HUES64 (cell line): Measurements from ENCODE around the gene DUSP15. TPM values are rescaled to one million over a fixed set of nuclear protein-coding genes. Genes with fewer than 3 reads are reported as not detected.
"Not testable (repeated sequence)": the region's sequence is repeated elsewhere in the genome, so short reads cannot be mapped to it uniquely, and the experiment has no call there.

Experiments used
- H3K27ac ChIP-seq: 2 replicates; pipeline ENCODE4 v1.7.0; 2013; ENCODE audit warnings: low read depth, low read length, inconsistent platforms
- H3K27me3 ChIP-seq: 2 replicates; pipeline ENCODE4 v1.6.1; 2013; ENCODE audit warnings: mild to moderate bottlenecking, low read length; ENCODE audit not compliant: insufficient read depth
- H3K36me3 ChIP-seq: 2 replicates; pipeline ENCODE4 v1.6.1; 2013; ENCODE audit warnings: mild to moderate bottlenecking, low read length; ENCODE audit not compliant: insufficient read depth
- H3K4me1 ChIP-seq: 2 replicates; pipeline ENCODE4 v1.6.1; 2013; ENCODE audit warnings: mild to moderate bottlenecking, low read length, moderate library complexity; ENCODE audit not compliant: insufficient read depth
- H3K4me3 ChIP-seq: 2 replicates; pipeline ENCODE4 v1.5.1; 2013; ENCODE audit warnings: mild to moderate bottlenecking, low read length, moderate library complexity
- H3K9ac ChIP-seq: 2 replicates; pipeline ENCODE4 v1.6.1; 2013; ENCODE audit warnings: mild to moderate bottlenecking, low read depth, low read length
- H3K9me3 ChIP-seq: 2 replicates; pipeline ENCODE4 v1.6.1; 2013; ENCODE audit warnings: low read depth, low read length; ENCODE audit not compliant: insufficient read depth
- WGBS: fragments of 150-250, 120-280 bp; methylation state at CpG from one replicate; pipeline ENCODE4 v1.1.7; 2013; ENCODE audit warnings: missing lambda C conversion rate; 5-methylcytosine and 5-hydroxymethylcytosine counted together
- polyA plus RNA-seq, 2 experiments: library from polyadenylated mRNA; stranded (reverse); fragments of 50-300 nt; gene quantifications; one replicate each; pipeline ENCODE4 v1.2.3, GENCODE V29; 2013

Gene DUSP15, protein sequence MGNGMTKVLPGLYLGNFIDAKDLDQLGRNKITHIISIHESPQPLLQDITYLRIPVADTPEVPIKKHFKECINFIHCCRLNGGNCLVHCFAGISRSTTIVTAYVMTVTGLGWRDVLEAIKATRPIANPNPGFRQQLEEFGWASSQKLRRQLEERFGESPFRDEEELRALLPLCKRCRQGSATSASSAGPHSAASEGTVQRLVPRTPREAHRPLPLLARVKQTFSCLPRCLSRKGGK
- 1.7 TPM for polyA plus RNA-seq (2013, experiment 1 of 2)
- 2.5 TPM for polyA plus RNA-seq (2013, experiment 2 of 2)

DNA sequence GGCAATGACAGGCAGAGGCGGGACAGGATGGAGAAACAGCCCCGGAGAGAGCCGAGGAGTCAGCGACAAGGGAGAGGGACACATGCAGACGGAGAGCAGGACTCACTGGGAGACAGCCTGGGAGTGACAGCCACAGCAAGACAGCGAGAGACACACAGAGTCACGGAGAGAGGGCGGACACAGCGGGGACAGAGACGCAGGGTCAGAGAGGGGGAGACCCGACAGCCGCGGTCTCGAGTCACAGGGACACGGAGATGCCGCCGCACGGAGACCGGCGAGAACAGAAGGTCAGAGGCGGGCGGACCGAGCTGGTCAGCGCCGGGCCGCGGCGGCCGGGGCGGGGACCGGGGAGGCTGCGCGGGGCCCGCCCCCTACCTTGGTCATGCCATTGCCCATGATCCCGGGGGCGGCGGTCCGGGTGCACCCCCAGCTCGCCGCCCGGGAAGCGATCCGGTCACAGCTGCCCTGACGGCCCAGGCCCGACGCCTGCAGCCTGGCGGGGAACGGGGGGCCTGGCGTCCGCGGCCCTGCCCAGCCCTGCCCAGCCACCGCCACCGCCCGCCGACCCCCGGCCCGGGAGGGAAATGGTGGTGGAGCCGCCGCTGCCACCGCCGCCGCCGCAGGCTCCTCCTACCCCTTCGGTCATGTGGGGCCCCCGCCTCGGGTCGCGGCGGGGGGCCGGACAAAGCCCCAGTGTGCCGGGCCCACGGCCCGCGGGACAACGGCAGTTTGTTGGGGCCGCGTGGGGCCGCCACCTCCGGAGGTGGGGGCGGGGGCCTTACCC lies at the start of gene DUSP15, which contains the start of gene TTLL9:
Gene DUSP15, minus strand, starts transcription at position 586 of the 784 bp plus-strand sequence. Its CDS starts 190 bp downstream, at position 396.
Gene TTLL9, plus strand, starts transcription at position 693 of the 784 bp plus-strand sequence. CDS start 493 bp downstream, outside the sequence.
- Histone ChIP-seq H3K27ac (no peak within 1 kb of the TSS), H3K9ac (peak within 1 kb of the TSS; percentile 66), H3K36me3 (no peaks in the 10 kb centered on the region), H3K4me3 (peak within 1 kb of the TSS; percentile 69), H3K4me1 (no peaks in the 10 kb centered on the region), H3K9me3 (no peaks in the 10 kb centered on the region), H3K27me3 (peaks cover 37% of the 10 kb centered on the region)
- WGBS = under 1% methylated on average over 80 of the region's 80 CpGs

DNA sequence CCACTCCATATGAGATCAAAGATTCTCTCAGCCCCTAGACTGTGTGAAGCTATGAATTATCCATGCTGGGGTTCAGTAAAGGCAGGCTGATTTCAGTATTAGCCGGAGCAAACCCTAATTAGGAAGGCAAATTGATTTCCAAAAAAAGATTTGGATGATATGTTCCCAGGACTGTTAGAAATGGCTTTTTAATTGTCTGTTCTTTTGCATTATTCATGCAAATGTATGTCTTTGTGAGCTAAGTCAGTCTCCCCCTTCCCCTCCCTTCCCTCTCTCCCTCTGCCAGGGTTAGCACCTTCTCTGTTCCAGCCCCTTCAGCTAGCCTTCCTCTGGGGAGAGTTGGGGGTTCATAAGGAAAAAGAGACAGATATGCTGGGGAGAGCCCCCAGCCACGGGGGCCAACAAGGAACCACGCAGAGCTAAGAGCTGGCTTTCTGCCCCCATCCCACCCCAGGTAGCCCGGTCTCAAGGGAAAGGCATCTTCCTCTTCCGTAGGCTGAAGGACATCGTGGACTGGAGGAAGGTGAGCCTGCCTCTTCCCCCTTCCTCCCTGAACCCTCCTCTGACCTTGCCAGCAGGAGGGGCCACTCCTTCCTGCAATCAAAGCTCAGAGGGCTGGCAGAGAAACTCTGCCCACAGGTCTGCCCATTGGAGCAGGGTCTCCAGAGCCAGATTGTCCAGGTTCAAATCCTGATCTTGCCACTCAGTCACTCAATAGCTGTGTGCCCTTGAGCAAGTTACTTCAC lies 49.3 kb upstream of the DUSP15 start:
- H3K9me3 ChIP-seq = no peaks in the 10 kb centered on the region
- no peaks in the 10 kb centered on the region for H3K36me3 ChIP-seq
- H3K4me1 ChIP-seq = peaks cover 10% of the 10 kb centered on the region
- no peak overlapping the region for H3K4me3 ChIP-seq
- no peaks in the 10 kb centered on the region for H3K27me3 ChIP-seq
- H3K27ac ChIP-seq = no peak overlapping the region
- WGBS = 32% methylated on average over 6 of the region's 6 CpGs
- no peak overlapping the region for H3K9ac ChIP-seq

DNA sequence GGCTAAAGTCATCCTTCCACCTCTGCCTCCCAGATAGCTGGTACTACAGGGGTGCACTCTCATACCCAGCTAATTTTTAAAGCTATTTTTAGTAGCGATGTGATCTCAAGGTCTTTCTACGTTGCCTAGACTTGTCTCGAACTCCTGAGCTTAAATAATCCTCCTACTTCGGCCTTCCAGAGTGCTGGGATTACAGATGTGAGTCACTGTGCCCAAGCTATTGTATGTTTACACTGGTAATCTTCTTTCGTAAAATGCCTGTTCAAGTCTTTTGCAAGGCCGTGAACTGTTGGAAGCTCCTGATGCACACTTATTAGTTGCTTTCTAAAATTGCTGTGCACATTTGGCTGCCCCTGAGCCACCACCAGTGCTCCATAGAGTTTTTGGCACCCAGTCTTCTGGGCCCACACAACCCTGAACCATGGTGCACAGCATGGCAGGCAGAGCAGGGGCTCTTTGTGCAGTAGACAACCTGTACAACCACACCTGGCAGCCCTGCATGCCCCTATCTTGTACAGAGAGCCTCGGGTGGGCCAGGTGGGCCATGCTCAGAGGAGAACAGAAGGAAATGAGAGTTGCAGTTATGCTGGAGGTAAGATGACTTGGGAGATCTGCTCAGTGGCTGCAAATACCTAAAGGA lies 48.3 kb upstream of the DUSP15 start:
- no peak overlapping the region for H3K9ac ChIP-seq
- no peaks in the 10 kb centered on the region for H3K36me3 ChIP-seq
- 90% methylated on average over 7 of the region's 7 CpGs for WGBS
- H3K4me1 ChIP-seq = peaks cover 16% of the 10 kb centered on the region
- no peak overlapping the region for H3K4me3 ChIP-seq
- no peaks in the 10 kb centered on the region for H3K27me3 ChIP-seq
- no peaks in the 10 kb centered on the region for H3K9me3 ChIP-seq
- no peak overlapping the region for H3K27ac ChIP-seq

DNA sequence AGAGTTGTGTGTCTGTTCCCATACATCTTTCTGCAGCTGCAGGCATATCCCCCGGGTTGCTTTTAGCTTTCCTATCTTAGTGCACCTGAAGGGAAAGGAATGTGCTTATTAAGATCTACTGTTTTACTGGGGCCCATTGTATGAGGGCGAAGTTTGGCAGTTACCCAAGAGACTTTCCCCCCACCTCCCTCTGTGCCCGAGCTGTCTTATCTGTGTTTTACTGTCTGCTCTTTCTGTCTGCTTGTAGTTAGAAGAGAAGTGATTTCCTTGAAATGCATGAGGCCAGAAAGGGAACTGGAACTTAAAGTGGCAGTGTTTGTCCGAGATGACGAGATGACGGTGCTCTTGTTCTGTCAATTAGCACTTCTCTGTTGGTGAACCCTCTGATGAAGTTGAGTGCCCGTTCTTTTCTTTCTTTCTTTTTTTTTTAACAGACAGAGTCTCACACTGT lies 47.7 kb upstream of the DUSP15 start:
- H3K27ac ChIP-seq, H3K4me3 ChIP-seq, H3K9ac ChIP-seq, H3K36me3 ChIP-seq, H3K9me3 ChIP-seq, H3K27me3 ChIP-seq: not testable (repeated sequence)
- WGBS = 69% methylated on average over 6 of the region's 7 CpGs
- H3K4me1 ChIP-seq = peaks cover 16% of the 10 kb centered on the region

GRCh38 chr20:31916708-31917107 lies 46.4 kb upstream of the DUSP15 start:
- no peaks in the 10 kb centered on the region for H3K27me3 ChIP-seq
- no peaks in the 10 kb centered on the region for H3K9me3 ChIP-seq
- no peak overlapping the region for H3K4me3 ChIP-seq
- peaks cover 25% of the 10 kb centered on the region for H3K4me1 ChIP-seq
- WGBS = 100% methylated on average over 3 of the region's 4 CpGs
- no peaks in the 10 kb centered on the region for H3K36me3 ChIP-seq
- no peak overlapping the region for H3K9ac ChIP-seq
- H3K27ac ChIP-seq = no peak overlapping the region

DNA sequence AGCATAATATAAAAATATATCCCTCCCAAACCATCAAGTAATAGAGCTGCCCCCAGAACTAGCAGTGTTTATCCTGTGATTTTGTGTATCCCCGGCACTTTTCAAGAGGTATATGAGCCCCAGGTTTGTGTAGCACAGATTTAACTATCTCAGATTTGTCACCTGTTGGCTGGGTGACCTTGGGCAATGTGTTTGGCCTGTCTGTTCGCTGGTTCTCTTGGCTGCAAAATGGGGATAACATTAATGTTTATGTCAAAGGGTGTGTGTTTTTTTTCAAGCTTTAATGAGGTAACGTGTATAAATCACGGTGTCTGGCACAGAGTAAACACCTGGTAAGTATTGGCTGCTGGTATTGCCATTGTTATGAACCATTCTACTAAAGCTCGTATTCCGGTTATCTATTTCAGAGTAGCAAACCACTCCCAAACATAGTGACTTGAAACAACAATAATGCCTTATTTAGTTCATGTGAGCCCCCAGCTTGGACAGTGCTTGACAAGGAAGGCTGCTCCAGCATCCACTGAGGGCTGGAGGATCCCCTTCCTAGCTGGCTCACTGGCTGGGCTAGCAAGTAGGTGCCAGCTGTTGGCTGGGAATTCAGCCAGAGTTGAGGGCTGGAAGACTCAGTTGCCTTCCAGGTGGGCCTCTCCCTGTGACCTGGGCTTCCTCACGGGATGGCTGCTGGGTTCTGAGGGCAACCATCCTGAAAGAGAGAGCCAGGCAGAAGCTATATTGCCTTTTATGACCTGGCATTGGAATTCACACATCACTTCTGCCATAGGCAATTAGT lies 45.4 kb upstream of the DUSP15 start:
- no peaks in the 10 kb centered on the region for H3K27me3 ChIP-seq
- no peak overlapping the region for H3K9ac ChIP-seq
- no peaks in the 10 kb centered on the region for H3K9me3 ChIP-seq
- H3K4me1 ChIP-seq = peaks cover 29% of the 10 kb centered on the region
- no peaks in the 10 kb centered on the region for H3K36me3 ChIP-seq
- H3K27ac ChIP-seq = no peak overlapping the region
- H3K4me3 ChIP-seq = no peak overlapping the region
- WGBS = 94% methylated on average over 7 of the region's 7 CpGs

DNA sequence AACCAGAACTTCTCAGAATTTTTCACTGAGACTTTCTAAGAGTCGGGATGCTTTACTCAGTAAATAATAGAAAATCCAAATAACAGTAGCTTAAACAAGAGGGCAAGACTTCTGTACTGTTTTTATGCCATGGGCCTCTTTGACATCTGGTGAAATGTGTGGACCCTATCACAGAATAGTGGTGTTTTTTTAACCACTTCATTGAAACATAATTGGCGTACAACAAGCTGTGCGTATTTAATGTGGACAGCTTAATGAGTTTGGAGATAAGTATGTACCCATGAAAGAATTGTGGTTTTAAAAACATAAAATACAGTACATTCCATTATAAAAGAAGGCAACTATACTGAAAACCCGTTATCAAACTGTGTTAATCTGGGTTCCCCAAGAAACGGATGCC lies 43.8 kb upstream of the DUSP15 start:
- Histone ChIP-seq H3K27me3 (no peaks in the 10 kb centered on the region), H3K4me3 (no peak overlapping the region), H3K9me3 (no peaks in the 10 kb centered on the region), H3K36me3 (no peaks in the 10 kb centered on the region), H3K27ac (no peak overlapping the region), H3K9ac (no peak overlapping the region), H3K4me1 (peaks cover 23% of the 10 kb centered on the region)
- WGBS = 81% methylated on average over 4 of the region's 5 CpGs

- no peak overlapping the region for H3K4me3 ChIP-seq
- 82% methylated on average over 15 of the region's 15 CpGs for WGBS
- H3K9ac ChIP-seq = no peak overlapping the region
- no peak overlapping the region for H3K27ac ChIP-seq
- peaks cover 23% of the 10 kb centered on the region for H3K4me1 ChIP-seq
- H3K27me3 ChIP-seq = no peaks in the 10 kb centered on the region
- no peaks in the 10 kb centered on the region for H3K36me3 ChIP-seq
- no peaks in the 10 kb centered on the region for H3K9me3 ChIP-seq
Measured at GRCh38 chr20:31913431-31914157, 43.3 kb upstream of the DUSP15 start.

DNA sequence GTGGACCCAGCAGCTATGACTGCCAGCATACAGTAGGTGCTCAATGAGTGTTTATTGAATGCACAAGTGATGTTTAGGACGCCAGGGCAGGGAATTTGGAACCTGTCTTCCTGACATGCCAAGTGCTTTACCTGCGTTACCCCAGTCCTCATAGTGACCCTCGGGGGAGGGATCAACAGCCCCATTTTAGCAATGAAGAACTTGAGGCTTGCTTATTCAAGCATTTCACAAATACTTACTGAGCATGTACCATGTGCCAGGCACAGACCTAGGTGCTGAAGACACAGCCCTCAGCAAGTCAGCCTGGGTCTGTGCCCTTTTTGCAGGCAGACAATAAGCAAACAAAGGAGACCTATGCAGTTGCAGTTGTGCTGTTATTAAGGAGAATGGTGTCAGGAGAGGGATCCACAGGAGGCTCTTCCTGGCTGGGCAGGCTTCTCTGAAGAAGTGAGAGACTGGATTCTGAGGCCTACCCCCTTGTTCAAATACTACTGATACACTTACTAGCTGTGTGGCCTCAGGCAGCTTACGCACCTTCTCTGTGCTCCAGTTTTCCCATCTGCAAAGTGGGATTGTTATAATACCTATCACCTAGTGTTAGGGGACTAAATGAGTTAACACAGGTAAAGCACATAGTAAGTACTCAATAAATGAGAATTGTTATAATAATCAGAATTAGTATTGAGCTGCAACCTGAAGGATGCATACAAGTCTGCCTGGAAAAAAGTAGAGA lies 39.9 kb upstream of the DUSP15 start:
- Histone ChIP-seq H3K4me1 (peaks cover 28% of the 10 kb centered on the region), H3K9me3 (no peaks in the 10 kb centered on the region), H3K9ac (no peak overlapping the region), H3K36me3 (no peaks in the 10 kb centered on the region), H3K4me3 (no peak overlapping the region), H3K27ac (no peak overlapping the region), H3K27me3 (no peaks in the 10 kb centered on the region)
- WGBS = 92% methylated on average over 4 of the region's 4 CpGs
